ELR (cell line): ENCODE measurements around the gene CBFA2T3.

Experiments used
- DNase-seq: peaks from one replicate; pipeline ENCODE4 v3.0.0-alpha.2; 2015; ENCODE audit warnings: low read depth

Gene CBFA2T3

GRCh38 chr16:88976366-88977017 lies 515 bp downstream of the CBFA2T3 start:
- DNase-seq, result no peak

GRCh38 chr16:88975511-88976061 lies 1.4 kb downstream of the CBFA2T3 start:
- no peak for DNase-seq

GRCh38 chr16:88974916-88975215 lies 2.1 kb downstream of the CBFA2T3 start:
- no peak for DNase-seq

- no peak for DNase-seq
Observed at GRCh38 chr16:88974080-88974915, 2.7 kb downstream of the CBFA2T3 start.

GRCh38 chr16:88973415-88974050 lies 3.5 kb downstream of the CBFA2T3 start:
- no peak for DNase-seq

- DNase-seq, result no peak
Observed at GRCh38 chr16:88973007-88973410, 4.0 kb downstream of the CBFA2T3 start.

- DNase-seq, result no peak
Observed at GRCh38 chr16:88972349-88972748, 4.7 kb downstream of the CBFA2T3 start.

GRCh38 chr16:88971371-88972097 lies 5.5 kb downstream of the CBFA2T3 start:
- no peak for DNase-seq

GRCh38 chr16:88970539-88971065 lies 6.4 kb downstream of the CBFA2T3 start:
- DNase-seq, result no peak

- DNase-seq, result no peak
Observed at GRCh38 chr16:88970050-88970449, 7.0 kb downstream of the CBFA2T3 start.

- DNase-seq, result no peak
Observed at GRCh38 chr16:88969361-88969831, 7.6 kb downstream of the CBFA2T3 start.

GRCh38 chr16:88968589-88969280 lies 8.3 kb downstream of the CBFA2T3 start:
- no peak for DNase-seq

- DNase-seq, result no peak
Observed at GRCh38 chr16:88967830-88968588, 9.0 kb downstream of the CBFA2T3 start.

GRCh38 chr16:88966986-88967829 lies 9.8 kb downstream of the CBFA2T3 start:
- DNase-seq, result no peak

- no peak for DNase-seq
Observed at GRCh38 chr16:88965826-88966480, 11.1 kb downstream of the CBFA2T3 start.

GRCh38 chr16:88965411-88965810 lies 11.6 kb downstream of the CBFA2T3 start:
- no peak for DNase-seq

GRCh38 chr16:88964636-88965035 lies 12.4 kb downstream of the CBFA2T3 start:
- no peak for DNase-seq

GRCh38 chr16:88963583-88963982 lies 13.4 kb downstream of the CBFA2T3 start:
- peak; percentile 37 for DNase-seq
